DMS53 treated with DMSO at 0.1 percent for 48 hours (cell line): Measurements from ENCODE around the gene PPP1R13B.

Experiments
- DNase-seq: peaks from one replicate; lab custom pipeline; 2025; ENCODE audit not compliant: unreplicated experiment; lab: John Stamatoyannopoulos, UW

The PPP1R13B gene

DNA sequence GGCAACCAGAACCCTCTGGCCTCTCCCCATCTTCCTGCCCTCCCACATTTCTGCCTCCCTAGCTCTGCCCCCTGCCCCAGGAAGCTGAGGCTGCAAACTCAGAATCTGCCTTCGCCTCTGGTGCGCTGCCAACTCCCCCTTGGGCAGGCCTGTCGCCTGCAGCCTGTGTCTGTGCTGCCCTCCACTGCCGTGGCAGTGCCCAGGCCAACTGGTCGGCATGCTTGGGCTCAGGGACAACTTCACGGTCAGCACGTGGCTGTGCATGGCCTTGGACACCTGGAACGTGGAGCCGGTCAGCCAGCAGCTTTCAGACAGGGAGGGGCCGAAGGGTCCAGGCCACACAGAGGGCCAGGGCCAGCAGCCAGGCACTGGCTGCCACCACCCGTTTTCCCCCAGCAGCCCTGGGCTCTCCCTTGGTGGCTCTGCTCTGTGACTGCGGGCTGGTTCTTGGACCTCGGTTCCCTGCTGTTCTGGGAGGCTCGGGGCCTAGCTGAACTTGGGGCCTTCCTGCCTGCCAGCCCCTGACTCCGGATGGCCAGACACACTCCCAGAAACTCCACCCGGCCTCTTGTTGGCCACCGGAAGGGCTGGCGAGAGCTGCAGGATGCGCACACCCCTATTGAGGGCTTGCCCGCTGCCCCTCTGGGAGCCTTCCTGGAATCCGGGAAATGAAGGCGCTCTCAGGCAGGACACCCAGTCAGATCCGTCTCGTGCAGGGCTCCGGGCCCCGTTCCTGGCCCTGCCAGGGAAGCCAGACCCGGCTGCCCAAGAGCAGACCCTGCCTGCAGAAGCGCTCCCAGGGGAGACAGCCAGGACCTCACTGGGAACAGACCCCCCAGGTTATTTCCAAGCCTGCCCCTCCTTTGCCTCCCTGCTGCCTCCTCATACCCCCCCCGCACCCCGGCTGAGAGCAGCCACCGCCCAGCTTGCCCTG is 34.2 kb upstream of the PPP1R13B start:
- no peak for DNase-seq

GRCh38 chr14:103880348-103881267 is 33.2 kb upstream of the PPP1R13B start:
- DNase-seq, result peak; percentile 44

- peak; percentile 73 for DNase-seq
Measured at GRCh38 chr14:103879570-103880347, 32.4 kb upstream of the PPP1R13B start.

- no peak for DNase-seq
Measured at GRCh38 chr14:103879118-103879569, 31.8 kb upstream of the PPP1R13B start.

DNA sequence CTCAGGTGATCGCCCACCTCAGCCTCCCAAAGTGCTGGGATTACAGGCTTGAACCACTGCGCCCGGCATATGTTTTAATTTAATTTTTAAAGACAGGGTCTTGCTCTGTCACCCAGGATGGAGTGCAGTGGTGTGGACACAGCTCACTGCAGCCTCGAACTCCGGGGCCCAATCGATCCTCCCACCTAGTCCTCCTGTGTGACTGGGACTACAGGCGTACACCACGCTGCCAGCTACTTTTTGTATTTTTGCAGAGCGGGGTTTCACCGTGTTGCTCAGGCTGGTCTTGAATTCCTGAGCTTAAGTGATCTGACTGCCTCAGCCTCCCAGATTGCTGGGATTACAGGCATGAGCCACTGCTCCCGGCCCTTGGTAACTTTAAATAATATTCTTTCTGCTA is 30.8 kb upstream of the PPP1R13B start:
- no peak for DNase-seq

DNA sequence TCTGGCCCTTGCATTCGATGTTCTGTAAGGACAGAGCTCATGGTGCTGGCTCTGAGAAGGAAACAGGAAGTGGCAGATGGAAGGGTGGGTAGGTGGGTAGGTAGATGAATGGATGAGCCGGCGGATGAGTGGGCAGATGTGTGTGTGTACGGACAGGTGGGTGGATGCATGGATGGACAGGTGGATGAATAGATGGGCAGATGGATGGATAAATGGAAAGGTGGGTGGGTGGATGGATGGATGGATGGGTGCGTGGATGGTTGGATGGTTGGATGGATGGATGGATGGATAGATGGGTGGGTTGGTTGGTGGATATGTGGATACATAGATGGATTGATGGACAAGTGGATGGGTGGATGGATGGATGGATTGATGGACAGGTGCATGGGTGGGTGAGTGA is 27.6 kb upstream of the PPP1R13B start:
- DNase-seq, result no peak

- no peak for DNase-seq
Measured at GRCh38 chr14:103872481-103873113, 25.2 kb upstream of the PPP1R13B start.

DNA sequence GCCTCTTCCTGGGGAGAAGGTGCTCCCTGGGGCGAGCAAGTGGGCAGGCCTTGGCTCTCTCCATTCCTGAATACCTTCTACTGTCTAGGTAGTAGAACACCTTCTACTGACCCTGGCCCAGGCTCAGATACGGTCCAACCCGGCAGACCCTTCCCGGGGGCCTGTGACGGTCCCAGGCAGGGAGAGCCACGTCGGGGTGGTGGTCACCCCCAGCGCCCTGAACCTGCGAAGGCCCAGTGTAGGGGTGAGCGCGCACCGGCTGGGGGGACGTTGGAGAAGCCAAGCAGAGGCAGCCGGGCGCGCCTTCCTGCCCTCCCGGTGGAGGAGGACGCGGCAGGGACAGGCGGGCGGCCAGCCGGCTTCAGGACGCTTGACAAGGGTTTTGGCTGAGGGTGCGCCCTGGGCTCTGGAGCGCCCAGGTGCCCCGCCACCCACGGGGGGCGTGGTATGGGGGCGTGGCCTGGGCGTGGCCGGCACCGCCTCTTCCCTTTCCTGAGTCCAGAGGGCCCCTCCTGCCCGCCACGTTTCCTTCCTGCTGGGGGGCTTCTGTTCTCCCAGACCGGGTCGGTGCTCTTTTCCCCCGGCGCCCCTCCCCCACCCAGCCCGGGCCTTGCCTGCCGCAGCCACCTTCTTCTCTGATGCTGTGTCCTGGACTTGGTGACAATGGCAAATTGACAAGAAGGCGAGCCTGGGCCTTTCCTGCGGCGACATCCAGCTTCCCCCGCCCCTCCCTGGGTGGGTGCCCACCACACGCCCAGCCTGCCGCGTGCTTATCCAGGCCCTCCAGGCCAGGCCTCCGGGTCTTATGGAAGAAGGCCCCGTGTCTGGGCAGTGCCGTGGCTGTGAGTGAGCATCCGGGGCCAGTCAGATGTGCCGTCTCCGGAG is 24.5 kb upstream of the PPP1R13B start:
- DNase-seq, result no peak

DNA sequence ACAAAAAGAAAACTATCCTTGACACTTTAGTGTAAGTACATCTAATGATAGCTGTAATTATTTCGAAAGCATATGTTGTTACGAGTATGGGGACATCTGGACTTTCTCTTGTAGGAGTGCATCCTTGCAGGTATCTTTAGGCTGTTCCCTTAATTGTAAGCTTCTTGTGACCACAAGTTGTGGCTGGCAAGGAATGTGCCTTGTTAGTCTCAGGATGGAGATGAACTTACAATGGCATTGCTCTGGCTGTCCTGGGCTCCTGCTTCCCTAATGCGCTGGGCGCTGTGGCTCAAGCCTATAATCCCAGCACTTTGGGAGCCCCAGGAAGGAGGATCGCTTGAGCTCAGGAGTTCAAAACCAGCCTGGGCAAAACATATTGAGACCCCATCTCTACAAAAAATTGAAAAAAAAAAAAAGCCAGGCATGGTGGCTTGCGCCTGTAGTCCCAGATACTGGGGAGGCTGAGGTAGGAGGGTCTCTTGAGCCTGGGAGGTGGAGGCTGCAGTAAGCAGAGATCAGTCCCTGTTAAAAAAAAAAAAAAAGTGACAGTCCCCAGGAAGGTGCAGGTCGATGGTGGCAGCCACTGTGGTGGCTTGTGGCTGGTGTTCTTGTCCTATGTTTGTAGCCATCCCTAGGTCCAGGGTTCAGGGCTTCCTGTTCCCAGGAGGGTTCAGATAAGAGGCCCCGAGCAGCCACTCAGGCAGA is 23.7 kb upstream of the PPP1R13B start:
- no peak for DNase-seq

DNA sequence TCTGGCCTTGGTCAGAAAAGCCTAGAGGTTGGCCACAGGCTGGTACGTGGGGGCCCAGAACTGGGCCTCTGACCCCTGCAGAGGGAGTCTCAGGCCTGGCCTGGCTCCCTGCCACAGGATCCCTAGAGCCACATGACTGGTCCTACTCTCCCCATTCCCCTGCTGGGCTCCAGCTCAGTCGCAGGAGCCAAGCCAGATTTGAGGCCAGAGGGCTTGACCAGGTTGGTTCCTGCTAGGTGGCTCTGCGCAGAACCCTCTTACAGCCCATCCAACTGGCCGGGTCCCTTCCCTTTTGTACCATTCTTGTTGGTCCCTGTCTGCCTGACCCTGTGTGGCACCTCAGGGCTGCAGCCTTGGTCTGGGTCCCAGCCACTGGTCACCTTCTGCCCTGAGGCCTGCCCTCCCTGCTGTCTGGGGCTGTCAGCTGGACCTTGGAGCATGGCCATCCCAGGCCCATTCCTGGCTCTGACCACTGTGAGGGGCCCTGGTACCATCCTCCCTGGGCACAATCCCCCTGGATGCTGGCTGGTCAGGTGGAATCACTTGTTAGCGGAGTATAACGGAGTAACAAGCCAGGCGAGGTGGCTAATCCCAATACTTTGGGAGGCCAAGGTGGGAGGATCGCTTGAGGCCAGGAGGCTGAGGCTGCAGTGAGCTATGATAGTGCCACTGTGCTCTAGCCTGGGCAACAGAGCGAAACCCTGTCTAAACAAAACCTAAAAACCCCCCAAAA is 22.9 kb upstream of the PPP1R13B start:
- DNase-seq, result no peak

DNA sequence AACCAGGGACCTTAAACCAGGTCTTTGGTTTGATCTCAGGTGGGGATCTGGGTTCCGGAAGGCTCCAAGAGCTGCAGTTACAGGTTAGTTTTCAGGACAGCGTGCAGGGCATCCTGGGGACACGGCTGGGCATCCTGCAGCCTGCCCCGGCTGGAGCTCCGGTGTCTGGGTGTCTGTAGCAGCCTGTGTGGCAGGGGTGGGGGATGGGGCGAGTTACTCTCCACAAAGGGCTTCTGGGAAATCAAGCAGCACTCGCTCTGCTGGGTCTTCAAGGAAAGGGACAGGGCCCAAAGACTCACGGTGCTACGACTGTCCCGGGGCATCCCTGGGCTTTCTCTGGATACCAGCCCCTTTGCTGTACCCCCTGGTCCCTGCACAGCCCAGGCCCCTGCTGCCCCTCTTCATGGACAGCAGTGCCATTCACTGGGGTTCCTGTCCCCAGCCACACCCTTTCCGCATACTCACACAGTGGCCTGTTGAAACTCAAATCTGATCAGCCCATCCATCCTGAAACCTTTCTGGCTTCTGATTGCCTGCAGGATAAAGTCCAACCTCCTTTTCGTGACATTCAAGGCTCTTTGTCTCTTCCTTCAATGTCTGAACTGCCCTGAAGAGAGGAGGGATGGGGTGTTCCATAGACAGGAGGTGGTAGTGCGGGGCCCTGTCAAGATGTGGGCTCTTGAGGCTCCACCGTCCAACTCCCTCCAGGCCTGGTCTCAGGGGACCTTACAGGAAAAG is 22.2 kb upstream of the PPP1R13B start:
- DNase-seq, result no peak

DNA sequence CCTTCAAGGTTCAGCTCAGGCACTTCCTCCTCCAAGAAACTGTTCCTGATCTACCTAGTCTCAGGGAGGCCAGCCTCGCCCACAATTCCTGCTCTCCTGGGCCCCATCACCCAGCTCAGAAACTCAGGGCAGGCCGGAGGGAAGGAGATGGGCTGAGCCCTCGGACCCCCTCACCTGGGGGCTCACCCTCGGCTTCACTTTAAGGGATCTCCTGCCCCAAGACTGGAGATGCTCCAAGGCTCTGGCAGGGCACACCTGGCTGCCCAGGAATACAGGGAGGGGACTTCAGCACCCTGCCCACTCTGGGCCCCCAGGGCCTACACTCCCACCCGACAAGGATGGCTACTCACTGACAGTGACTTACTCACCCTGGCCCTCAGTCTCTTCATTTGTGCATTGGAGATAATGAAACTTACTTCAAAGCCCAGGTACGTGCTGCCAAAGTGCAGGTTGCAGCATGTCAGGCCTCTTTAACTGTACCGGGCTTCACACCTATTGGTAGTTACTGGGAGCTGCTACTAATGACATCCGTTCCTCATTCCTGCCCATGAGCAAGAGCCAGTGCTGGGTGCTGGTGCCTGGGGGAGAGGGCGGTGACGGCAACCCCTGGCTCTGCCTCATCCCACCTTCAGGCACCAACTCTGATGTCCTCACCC is 21.0 kb upstream of the PPP1R13B start:
- no peak for DNase-seq

DNA sequence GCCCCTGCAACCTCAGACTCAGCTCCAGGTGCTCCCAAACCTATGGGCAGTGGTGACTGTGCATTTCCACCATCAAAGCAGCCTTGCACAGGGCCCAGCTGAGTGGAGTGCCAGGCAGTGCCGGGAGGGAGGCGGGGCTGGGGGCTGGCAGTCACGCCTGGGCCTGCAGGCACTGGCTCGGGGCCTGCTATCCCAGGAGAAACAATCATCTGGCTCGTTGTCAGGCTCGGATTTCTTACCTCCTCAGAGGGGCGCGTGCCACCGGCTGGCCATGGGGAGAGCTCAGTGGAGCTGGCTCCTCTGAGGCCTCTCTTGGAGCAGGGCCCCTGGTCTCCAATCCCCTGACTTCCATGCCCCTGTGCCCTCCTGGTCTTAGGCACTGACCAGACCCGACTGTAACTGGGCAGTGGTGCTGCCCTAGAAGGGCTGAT is 20.2 kb upstream of the PPP1R13B start:
- no peak for DNase-seq

- DNase-seq, result no peak
Measured at GRCh38 chr14:103867020-103867419, 19.6 kb upstream of the PPP1R13B start.

DNA sequence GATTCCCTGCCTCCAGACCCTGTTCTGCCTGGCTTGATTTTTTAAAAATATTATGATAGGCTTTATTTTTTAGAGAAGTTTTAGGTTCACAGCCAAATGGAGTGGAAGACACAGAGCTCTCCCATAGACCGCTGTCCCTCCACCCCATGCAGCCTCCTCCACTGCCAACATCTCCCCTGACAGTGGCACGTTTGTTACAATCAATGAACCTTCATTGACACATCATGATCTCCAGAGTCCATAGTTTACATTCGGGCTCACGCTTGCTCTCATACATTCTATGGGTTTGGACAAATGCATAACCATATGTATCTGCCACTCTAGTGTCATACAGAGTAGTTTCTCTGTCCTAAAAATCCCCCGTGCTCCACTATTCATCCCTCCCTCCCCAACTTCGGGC is 15.9 kb upstream of the PPP1R13B start:
- no peak for DNase-seq

DNA sequence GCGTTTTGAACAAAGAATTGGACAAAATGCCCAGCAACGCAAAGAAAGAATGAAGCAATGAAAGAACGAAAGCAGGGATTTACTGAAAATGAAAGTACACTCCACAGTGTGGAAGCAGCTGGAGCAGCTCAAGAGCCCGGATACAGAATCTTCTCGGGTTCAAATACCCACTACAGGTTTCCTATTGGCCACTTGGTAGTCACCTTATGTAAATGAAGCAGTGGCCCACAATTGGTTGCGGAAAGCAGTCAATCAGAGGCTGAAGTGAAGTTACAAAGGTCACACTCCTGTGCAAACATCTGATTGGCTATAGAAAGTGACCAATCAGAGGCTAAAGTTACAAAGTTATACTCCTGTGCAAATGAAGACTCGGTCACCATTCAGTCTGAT is 15.0 kb upstream of the PPP1R13B start:
- DNase-seq, result no peak
